Purkinje cell (primary cell): ENCODE results near the gene HTR1A. TPM values are rescaled to one million over a fixed set of nuclear protein-coding genes. Genes with fewer than 3 reads are reported as not detected.

Experiments used
- polyA plus RNA-seq: library from polyadenylated mRNA; unstranded; fragments of >200 nt; fragmentation: Nextera tagmentation; gene quantifications from 2 replicates; pipeline ENCODE4 v1.2.1, GENCODE V29; 2014

HTR1A gene
- not detected in 2 replicates for polyA plus RNA-seq

GRCh38 chr5:63962279-63962678 lies at the start of gene HTR1A:
Gene HTR1A, minus strand, starts transcription at chr5:63962445. Its CDS starts 726 bp downstream, at chr5:63961719.

Other genes with a start within 250 kb of the HTR1A start
- 9.9 TPM in 2 replicates for gene RNF180, start 203.4 kb upstream of the HTR1A start, polyA plus RNA-seq